Stimulated activated effector memory CD8-positive, alpha-beta T cell treated with anti-CD3 and anti-CD28 coated beads, Interleukin-12 subunit alpha, Interleukin-12 subunit beta, amount 100 ng/mL, for 72 hours (primary cell): ENCODE results near the gene NFIA.

Experiments used
- ATAC-seq: fragments of 150-1000 bp; cut with Tn5 transposase; 2 replicates; pipeline ENCODE4 v1.10.0; 2021
- DNase-seq, 2 donors: peaks; one replicate each; pipeline ENCODE4 v3.0.0; 2021 to 2022; ENCODE audit warnings: low spot score in 2 of 2
- H3K27ac Mint-ChIP-seq: one replicate; pipeline ENCODE4 v1.8.0; 2022; ENCODE audit warnings: mild to moderate bottlenecking, mixed read lengths
- H3K36me3 Mint-ChIP-seq: one replicate; pipeline ENCODE4 v1.8.0; 2022; ENCODE audit warnings: mild to moderate bottlenecking, mixed read lengths
- H3K4me1 Mint-ChIP-seq: one replicate; pipeline ENCODE4 v1.8.0; 2022; ENCODE audit warnings: mixed read lengths
- H3K4me3 Mint-ChIP-seq: one replicate; pipeline ENCODE4 v1.8.0; 2022; ENCODE audit warnings: mild to moderate bottlenecking, mixed read lengths
- H3K9me3 Mint-ChIP-seq: one replicate; pipeline ENCODE4 v1.8.0; 2022; ENCODE audit warnings: mixed read lengths

Gene NFIA

DNA sequence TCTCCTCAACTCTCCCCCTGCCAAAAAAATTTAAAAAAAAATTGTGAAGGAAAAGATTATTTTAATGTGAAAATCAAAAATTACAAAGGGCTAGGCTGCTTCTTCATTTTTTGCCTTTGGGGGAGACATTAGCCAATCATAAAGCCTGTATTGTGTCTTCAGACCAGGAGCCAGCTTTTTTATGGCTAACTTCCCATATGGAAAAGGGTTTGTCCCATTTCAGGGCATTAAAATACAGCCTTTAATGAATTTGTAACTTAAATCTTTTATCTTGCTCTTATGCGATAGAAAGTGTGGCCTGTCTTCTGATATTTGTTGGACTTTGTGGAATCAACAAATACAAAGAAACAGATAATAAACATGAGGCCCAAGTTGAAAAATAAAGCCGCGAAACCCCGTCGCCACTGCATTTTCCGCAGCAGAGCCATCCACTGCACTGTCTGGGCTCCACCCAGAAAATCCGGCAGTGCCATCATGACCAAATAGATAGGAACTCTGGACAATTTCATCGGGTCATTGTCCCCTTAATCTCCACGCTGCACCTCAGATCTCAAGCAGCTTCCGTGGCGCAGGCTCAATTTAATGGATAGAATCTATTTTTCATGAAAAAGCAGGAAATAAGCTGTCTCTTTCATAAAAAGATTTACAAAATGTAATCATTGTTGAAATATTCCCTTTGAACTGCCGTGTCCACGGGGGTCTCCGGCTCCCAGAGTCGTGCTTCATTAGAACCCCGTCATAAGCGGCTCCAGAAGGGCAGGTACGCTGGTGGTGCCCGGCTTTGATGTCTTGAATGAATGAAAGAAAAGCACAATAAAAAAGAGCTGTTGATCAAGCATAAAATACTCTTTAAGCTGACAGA is 365.0 kb downstream of the NFIA start:
- H3K4me1 Mint-ChIP-seq = peaks cover 2% of the 10 kb centered on the region
- no peak overlapping the region for H3K4me3 Mint-ChIP-seq
- H3K36me3 Mint-ChIP-seq = no peaks in the 10 kb centered on the region
- ATAC-seq = no peak
- no peak for DNase-seq
- H3K9me3 Mint-ChIP-seq = no peaks in the 10 kb centered on the region
- H3K27ac Mint-ChIP-seq = no peak overlapping the region

DNA sequence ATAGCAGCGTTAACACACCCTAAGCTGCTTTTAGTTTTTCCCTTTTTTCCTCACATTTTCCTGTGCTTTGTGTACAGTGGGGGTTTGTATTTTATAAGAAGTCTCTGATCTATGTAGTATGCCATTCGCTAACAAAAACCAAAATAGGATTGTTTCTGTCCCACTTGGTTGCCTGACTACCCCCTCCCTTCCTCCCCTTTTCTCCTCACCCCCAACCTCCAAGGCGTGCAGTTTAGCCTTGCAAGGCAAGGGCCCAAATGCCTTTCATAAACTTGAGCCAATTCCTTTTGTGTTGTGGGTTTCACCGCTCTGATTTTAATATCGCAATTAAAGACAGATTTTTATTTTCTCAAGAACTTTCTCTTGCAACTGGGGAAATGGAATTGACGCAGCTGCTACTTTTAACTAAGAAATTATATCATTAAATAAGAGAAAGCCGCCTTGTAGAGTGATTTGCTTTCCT is 365.6 kb downstream of the NFIA start:
- peaks cover 8% of the 10 kb centered on the region for H3K4me1 Mint-ChIP-seq
- ATAC-seq (no peak), DNase-seq (no peak)
- no peak overlapping the region for H3K4me3 Mint-ChIP-seq
- no peak overlapping the region for H3K27ac Mint-ChIP-seq
- no peaks in the 10 kb centered on the region for H3K9me3 Mint-ChIP-seq
- H3K36me3 Mint-ChIP-seq = no peaks in the 10 kb centered on the region

DNA sequence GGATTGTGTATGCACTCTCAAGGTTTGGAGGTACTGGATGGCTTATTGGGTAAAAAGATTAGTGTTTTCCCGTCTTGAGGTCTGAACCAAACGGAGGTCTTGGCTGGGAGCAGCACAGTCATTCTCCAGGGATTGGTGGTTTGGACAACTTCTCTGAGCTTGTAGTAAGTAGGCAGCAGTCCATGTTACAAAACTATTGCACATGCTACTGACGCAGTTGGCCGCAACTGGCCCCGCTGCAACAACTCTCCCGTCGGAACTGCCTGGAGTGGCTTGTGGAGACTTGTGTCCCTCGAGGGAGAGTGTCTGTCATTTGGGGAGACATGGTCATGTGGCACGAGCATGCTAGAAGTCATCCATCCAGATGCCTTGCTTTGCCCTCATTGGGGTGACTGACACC is 366.6 kb downstream of the NFIA start:
- Mint-ChIP-seq H3K4me1 (peaks cover 16% of the 10 kb centered on the region), H3K9me3 (no peaks in the 10 kb centered on the region), H3K4me3 (no peak overlapping the region), H3K27ac (peak overlapping the region; percentile 26), H3K36me3 (no peaks in the 10 kb centered on the region)
- no peak for DNase-seq
- no peak for ATAC-seq

DNA sequence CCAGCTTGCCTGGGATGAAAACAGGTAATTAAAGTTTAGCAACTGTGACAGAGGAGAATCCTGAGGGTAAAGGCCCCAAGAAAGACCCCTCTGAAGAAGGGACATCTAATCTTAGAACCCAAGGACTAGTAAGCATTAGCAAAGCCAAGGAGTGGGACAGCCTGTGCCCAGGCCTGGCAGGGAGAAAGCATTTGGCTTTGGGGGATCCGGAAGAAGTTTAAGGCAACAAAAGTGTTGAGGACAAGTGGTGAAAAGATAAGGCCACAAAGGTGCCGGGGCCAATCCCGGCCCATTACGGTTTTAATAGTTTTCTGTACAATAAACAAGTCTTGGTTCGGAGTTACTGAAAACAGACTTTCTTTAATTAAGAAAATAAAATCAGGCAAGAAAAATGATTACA is 367.0 kb downstream of the NFIA start:
- peak overlapping the region; percentile 26 for H3K27ac Mint-ChIP-seq
- peaks cover 16% of the 10 kb centered on the region for H3K4me1 Mint-ChIP-seq
- no peaks in the 10 kb centered on the region for H3K9me3 Mint-ChIP-seq
- H3K4me3 Mint-ChIP-seq = no peak overlapping the region
- no peaks in the 10 kb centered on the region for H3K36me3 Mint-ChIP-seq
- ATAC-seq (no peak), DNase-seq (no peak)

DNA sequence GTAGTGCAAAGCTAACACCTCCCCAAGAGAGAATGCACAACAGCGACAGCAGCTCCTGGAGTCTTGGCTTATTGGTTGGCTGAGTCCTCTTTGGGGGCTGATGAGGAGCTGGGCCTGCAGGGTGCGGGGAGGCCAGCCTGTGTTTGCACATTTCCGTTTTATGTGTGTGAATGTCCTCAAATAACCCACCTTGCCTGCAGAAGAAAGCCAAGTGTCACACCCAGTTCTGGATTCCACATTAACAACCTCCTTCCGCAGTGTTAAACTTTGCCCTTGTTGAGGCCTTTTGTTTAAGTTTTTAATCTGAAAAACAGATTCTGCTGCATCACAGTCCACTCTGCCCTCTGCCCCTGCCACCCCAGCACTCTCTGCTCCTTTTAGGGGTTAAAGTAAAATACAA is 368.1 kb downstream of the NFIA start:
- no peak overlapping the region for H3K27ac Mint-ChIP-seq
- DNase-seq (no peak), ATAC-seq (no peak)
- no peak overlapping the region for H3K4me3 Mint-ChIP-seq
- no peaks in the 10 kb centered on the region for H3K9me3 Mint-ChIP-seq
- no peaks in the 10 kb centered on the region for H3K36me3 Mint-ChIP-seq
- H3K4me1 Mint-ChIP-seq = peaks cover 16% of the 10 kb centered on the region

DNA sequence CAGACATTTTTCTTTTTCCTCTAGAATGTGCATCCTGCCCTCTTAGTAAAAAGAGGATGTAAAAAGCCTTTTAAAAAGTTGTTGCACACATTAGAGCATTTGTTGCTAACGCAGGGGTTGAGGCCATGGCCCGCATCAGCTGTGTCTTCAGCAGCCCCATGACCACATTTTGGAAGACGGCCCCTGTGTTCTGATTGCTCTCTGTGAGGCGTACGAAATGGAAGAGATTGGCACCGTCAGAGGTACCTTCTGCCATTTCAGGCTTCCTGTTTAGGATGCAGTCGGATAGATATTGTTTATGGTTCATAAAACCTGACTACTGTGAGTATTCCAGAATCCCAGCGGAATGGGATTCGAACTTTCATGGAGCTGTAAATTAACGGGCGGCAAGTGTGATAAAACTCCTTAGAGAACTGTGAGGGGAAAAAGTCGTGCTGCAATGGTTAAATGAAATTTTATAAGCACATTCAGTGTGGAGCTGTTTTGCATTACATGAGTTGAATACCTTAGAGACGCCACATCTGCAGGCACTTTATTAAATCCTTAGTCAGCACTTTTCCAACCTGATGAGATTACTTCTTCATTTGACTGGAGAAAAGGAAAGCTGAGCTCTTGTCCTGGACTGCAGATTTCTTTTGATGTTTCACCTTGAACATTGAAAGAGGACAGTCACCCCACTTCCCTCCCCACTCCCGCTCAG is 368.7 kb downstream of the NFIA start:
- ATAC-seq (no peak), DNase-seq (no peak)
- Mint-ChIP-seq H3K4me1 (peaks cover 16% of the 10 kb centered on the region), H3K4me3 (no peak overlapping the region), H3K36me3 (peaks cover 5% of the 10 kb centered on the region), H3K9me3 (no peaks in the 10 kb centered on the region), H3K27ac (no peak overlapping the region)

DNA sequence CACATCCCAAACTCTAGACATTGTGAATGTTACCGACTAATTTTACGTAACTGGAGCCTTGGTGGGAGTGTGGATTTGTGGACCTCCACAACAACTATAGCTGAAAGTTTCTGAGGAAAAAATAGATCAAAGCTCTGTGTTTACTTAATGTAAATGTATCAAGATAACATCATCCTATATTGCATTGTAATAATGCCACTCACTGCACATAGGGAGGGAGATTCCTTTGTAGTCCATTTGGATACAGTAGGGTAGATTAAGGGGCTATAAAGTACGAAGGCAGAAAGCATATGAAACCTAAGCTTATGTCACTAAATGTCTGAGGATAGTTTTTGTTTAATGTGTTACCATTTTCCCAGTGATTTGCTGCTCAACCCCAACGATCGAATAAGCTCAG is 369.2 kb downstream of the NFIA start:
- H3K4me1 Mint-ChIP-seq = peaks cover 16% of the 10 kb centered on the region
- no peak overlapping the region for H3K4me3 Mint-ChIP-seq
- H3K27ac Mint-ChIP-seq = no peak overlapping the region
- DNase-seq (no peak), ATAC-seq (no peak)
- H3K9me3 Mint-ChIP-seq = no peaks in the 10 kb centered on the region
- peaks cover 7% of the 10 kb centered on the region for H3K36me3 Mint-ChIP-seq

DNA sequence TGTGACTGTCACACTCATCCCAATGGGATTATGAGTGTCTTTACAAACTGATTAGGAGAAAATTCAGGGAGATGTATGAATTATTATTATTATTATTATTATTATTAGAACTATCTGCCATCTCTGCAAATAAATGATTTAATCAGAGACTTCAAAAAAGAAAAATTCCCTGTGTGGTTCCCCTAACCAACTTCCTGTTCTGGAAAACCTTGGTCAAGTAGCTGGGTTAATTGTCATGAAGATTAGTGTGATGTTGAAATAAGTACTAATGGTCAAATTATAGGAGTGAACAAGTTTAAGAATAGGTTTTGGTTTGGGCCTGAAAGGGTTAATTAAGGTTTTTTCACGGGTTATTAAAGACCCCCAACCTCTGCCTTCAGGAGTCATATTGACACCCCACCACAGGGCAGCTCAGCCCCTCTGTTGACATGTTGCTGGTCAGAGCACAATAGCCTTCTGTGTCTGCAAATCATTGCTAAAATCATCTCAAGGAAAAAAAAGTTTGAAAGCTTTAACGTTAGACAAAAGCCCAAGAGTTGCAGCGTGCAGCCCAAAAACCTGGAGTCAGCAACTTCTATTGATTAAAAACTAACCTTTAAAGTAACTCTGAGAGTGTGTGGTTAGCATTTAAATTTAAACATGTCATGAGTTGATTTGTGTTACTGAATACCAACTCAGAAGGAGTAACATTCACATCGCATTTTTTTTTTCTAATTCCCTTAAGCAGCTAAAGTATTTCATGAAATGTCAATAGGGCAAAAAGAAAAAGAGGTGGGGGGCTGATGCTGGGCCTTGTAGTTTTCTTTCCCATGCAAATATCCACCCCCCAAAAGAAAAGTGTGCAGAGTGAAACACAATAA is 370.0 kb downstream of the NFIA start:
- Mint-ChIP-seq H3K9me3 (no peaks in the 10 kb centered on the region), H3K36me3 (peaks cover 7% of the 10 kb centered on the region), H3K27ac (peak overlapping the region; percentile 72), H3K4me3 (peak overlapping the region; percentile 25), H3K4me1 (peaks cover 16% of the 10 kb centered on the region)
- peak; percentile 40 for ATAC-seq
- DNase-seq = no peak

DNA sequence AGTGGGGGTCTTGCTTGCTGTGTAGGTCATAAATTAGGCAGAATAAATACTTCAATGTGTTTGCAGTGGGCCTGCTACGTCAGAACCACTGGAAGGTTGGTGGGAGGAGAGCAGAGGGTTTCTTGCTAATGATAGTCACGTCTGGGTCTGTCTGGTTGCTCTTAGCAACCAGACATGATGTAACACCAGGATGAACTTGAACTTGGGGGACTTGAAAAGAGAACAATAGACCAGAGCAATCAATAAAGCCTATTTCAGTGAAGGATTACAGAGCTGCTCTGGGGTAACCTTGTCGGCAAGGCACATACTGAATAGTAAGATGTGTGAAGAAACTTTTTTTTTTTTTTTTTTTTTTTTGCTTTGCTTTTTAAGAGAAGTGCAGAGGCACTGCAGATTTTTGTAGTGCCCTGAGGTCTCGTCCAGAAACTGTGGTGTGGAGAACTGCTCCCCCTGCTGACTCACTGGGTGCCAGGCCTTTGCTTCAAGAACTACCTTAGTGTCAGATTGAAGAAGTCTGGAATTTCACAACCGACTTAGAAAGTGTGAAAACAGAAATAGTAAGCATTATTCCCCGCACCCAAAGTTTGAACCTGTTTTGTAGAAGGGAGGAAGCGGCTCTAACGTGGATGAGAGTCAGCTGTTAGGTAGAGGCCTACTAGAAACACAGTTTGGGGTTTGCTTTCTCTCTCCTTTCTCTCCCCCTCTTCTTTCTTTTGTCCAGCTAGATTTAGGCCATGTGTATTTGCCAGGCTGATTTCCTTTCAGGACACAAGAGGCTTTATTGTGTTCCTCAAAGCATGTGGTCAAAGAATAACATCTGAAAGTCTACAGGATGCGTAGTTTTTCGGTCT is 371.0 kb downstream of the NFIA start:
- Mint-ChIP-seq H3K36me3 (peaks cover 7% of the 10 kb centered on the region), H3K27ac (peak overlapping the region; percentile 72), H3K4me1 (peaks cover 16% of the 10 kb centered on the region), H3K4me3 (peak overlapping the region; percentile 25), H3K9me3 (no peaks in the 10 kb centered on the region)
- DNase-seq (peak; percentile 42 to 82), ATAC-seq (peak; percentile 92)

DNA sequence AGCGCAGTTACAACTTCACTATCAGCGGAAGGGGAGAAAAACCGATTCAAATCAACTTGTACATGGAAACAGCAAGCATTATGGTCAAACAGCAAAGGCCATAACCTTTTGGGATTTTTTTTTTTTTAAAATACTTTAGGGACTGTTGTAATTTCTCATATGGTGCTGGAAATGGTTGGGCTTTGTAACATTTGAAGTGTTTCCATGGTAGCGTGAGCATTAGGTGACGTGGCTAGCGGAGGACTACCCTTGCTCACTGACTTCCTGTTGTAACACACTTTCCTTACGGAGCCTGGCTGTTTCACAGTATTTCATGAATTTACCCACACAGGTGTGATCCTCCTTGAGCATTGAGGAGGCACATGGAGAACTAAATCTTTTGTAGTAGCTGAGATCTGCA is 373.0 kb downstream of the NFIA start:
- Mint-ChIP-seq H3K9me3 (no peaks in the 10 kb centered on the region), H3K4me1 (peaks cover 22% of the 10 kb centered on the region), H3K27ac (no peak overlapping the region), H3K4me3 (no peak overlapping the region), H3K36me3 (peaks cover 7% of the 10 kb centered on the region)
- ATAC-seq (no peak), DNase-seq (no peak)

DNA sequence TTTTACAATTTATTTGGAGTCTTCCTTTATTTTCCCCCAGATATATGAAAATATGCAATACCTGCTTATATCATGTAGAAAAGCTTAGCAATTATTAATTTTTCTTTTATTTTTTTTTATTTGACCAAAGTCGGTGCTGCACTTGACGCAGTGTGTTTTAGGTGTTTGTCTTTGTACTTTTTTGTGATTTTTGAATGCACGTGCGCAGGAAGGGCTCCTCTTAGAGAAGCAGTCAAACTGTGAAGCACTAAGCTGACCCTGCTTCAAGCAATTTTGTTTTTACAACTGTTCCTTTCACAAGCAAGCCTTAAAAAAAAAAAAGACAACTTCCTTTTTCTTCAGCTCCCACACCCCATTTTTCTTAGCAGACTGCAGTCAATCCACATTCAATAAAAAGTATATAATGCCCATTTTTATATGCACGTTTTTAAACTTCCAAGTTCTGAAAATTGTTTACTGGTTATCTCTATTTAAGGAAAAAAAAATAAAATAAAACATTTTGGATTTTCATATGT is 375.2 kb downstream of the NFIA start:
- Mint-ChIP-seq H3K9me3 (no peaks in the 10 kb centered on the region), H3K4me3 (no peak overlapping the region), H3K36me3 (peaks cover 7% of the 10 kb centered on the region), H3K4me1 (peaks cover 18% of the 10 kb centered on the region), H3K27ac (no peak overlapping the region)
- ATAC-seq = no peak
- no peak for DNase-seq

DNA sequence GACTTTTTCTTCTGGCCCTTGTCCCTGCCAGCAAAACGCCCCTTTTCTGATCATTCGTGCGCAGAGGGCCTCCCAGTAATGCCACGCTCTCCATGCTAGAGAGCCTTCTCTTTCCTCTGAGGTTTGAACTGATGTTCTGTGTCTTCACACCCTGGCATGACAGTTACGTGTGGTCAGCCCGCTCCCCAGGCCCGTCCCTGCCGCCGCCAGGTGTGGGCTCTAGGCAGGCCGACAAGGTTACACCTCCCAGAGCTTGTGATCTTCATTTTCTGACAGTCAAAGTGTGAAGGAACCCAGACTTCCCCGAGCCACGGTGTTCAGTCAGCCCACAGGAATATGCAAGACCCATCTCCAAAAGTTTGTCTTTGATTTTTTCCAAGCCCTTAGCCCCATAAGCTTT is 377.0 kb downstream of the NFIA start:
- peak; percentile 21 for ATAC-seq
- Mint-ChIP-seq H3K36me3 (peaks cover 7% of the 10 kb centered on the region), H3K27ac (no peak overlapping the region), H3K4me1 (peaks cover 5% of the 10 kb centered on the region), H3K4me3 (no peak overlapping the region), H3K9me3 (no peaks in the 10 kb centered on the region)
- no peak for DNase-seq

DNA sequence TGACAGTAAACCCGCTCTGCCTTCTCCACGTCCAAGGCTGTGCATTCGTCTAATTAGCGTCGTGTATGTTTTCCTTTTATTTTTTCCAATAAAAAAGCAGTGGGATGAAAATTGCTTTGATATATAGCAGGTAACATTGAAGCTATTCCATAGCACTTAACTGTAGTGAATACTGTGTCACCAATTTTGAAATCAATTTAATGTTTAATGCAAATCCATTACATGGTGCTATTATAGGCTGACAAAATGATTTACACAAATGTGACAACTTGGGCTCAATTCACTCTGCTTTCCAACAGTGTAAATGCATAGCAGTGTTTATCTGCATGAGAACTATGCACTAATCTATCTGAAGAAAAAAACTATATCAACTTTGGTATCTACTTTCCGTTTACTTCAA is 377.8 kb downstream of the NFIA start:
- no peak overlapping the region for H3K4me3 Mint-ChIP-seq
- H3K27ac Mint-ChIP-seq = no peak overlapping the region
- no peaks in the 10 kb centered on the region for H3K9me3 Mint-ChIP-seq
- DNase-seq = no peak
- peaks cover 7% of the 10 kb centered on the region for H3K36me3 Mint-ChIP-seq
- peaks cover 5% of the 10 kb centered on the region for H3K4me1 Mint-ChIP-seq
- ATAC-seq = no peak
